ENCODE results near the gene CTNNBIP1.

Gene CTNNBIP1

GRCh38 chr1:9816199-9816598 is 93.9 kb downstream of the CTNNBIP1 start:
- Histone ChIP-seq H3K4me3 (ENCODE audit: low read depth, low read length) (no peak overlapping the region), H2AK5ac (ENCODE audit: low read length) (no peak overlapping the region), H4K8ac (ENCODE audit: low read depth, low read length) (no peak overlapping the region), H3K23ac (ENCODE audit: low read length) (no peak overlapping the region), H3K9ac (ENCODE audit: low read length) (no peak overlapping the region), H3K36me3 (ENCODE audit: control insufficient read depth in 1 of 2, insufficient read depth in 2 of 2, low read length in 2 of 2) (no peaks in the 10 kb centered on the region), H3K18ac (ENCODE audit: low read length) (no peak overlapping the region), H3K14ac (ENCODE audit: low read length) (no peak overlapping the region), H3K27ac (ENCODE audit: low read depth, low read length) (no peak overlapping the region), H3K79me2 (ENCODE audit: control insufficient read depth, insufficient read depth, low read length, poor library complexity) (peaks cover 2% of the 10 kb centered on the region), H2BK120ac (ENCODE audit: insufficient read depth, low read length, poor library complexity) (no peak overlapping the region), H2BK5ac (ENCODE audit: low read depth, low read length, poor library complexity) (no peak overlapping the region), H4K91ac (ENCODE audit: low read depth, low read length) (no peak overlapping the region), H3K79me1 (ENCODE audit: low read length) (no peaks in the 10 kb centered on the region), H3K27me3 (ENCODE audit: insufficient read depth, low read length) (no peaks in the 10 kb centered on the region), H3K4ac (ENCODE audit: low read depth, low read length) (no peak overlapping the region), H4K12ac (ENCODE audit: low read depth, low read length) (no peak overlapping the region), H3K4me2 (ENCODE audit: low read length) (no peak overlapping the region), H3K4me1 (ENCODE audit: control insufficient read depth in 1 of 2, insufficient read depth in 2 of 2, low read length in 2 of 2) (peaks cover 0 to 3% of the 10 kb centered on the region in 2 experiments), H3K9me3 (ENCODE audit: insufficient read depth, low read depth, low read length) (no peaks in the 10 kb centered on the region), H2AFZ (ENCODE audit: insufficient read depth, low read length, poor library complexity) (no peak overlapping the region), H2BK12ac (ENCODE audit: low read length) (no peak overlapping the region)
- DNase-seq, result no peak
- WGBS (ENCODE audit: extremely low coverage, insufficient coverage, insufficient read length), result no CpG with 5 or more reads among the region's 1 CpG

DNA sequence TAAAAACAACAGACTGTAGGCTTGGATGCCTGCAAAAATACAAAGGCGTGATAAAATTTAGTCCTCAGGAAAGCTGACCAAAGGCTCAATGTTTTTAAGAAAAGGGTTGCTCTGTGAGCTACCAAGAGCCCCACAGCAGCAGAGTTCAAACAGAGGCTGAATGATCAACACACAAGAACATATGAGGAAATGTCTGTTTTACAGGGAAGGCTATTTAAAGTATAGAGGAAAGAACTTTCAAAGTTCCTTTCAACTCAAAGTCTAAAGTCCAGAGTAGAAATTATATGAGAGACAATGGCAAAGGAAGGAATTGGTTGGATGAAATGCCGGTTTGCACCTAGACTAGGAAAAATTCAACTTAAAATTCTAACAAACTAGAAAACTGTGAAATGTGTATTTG is 94.9 kb downstream of the CTNNBIP1 start:
- Histone ChIP-seq H4K91ac (ENCODE audit: low read depth, low read length) (no peak overlapping the region), H3K4me1 (ENCODE audit: control insufficient read depth in 1 of 2, insufficient read depth in 2 of 2, low read length in 2 of 2) (peaks cover 0 to 3% of the 10 kb centered on the region in 2 experiments)
- no CpG with 5 or more reads among the region's 2 CpGs for WGBS (ENCODE audit: extremely low coverage, insufficient coverage, insufficient read length)

GRCh38 chr1:9814619-9815018 is 95.5 kb downstream of the CTNNBIP1 start:
- Histone ChIP-seq H3K27ac (ENCODE audit: low read depth, low read length) (no peak overlapping the region), H3K4me2 (ENCODE audit: low read length) (no peak overlapping the region), H3K4ac (ENCODE audit: low read depth, low read length) (no peak overlapping the region), H3K9me3 (ENCODE audit: insufficient read depth, low read depth, low read length) (no peaks in the 10 kb centered on the region), H3K27me3 (ENCODE audit: insufficient read depth, low read length) (no peaks in the 10 kb centered on the region), H3K36me3 (ENCODE audit: control insufficient read depth in 1 of 2, insufficient read depth in 2 of 2, low read length in 2 of 2) (no peaks in the 10 kb centered on the region), H3K14ac (ENCODE audit: low read length) (no peak overlapping the region), H2AFZ (ENCODE audit: insufficient read depth, low read length, poor library complexity) (no peak overlapping the region), H3K4me3 (ENCODE audit: low read depth, low read length) (no peak overlapping the region), H4K8ac (ENCODE audit: low read depth, low read length) (no peak overlapping the region), H3K9ac (ENCODE audit: low read length) (no peak overlapping the region), H3K23ac (ENCODE audit: low read length) (no peak overlapping the region), H4K12ac (ENCODE audit: low read depth, low read length) (no peak overlapping the region), H3K18ac (ENCODE audit: low read length) (no peak overlapping the region), H3K4me1 (ENCODE audit: control insufficient read depth in 1 of 2, insufficient read depth in 2 of 2, low read length in 2 of 2) (peaks cover 0 to 3% of the 10 kb centered on the region in 2 experiments), H2BK12ac (ENCODE audit: low read length) (no peak overlapping the region), H3K79me1 (ENCODE audit: low read length) (no peaks in the 10 kb centered on the region), H2BK120ac (ENCODE audit: insufficient read depth, low read length, poor library complexity) (no peak overlapping the region), H2AK5ac (ENCODE audit: low read length) (no peak overlapping the region), H3K79me2 (ENCODE audit: control insufficient read depth, insufficient read depth, low read length, poor library complexity) (no peaks in the 10 kb centered on the region), H4K91ac (ENCODE audit: low read depth, low read length) (no peak overlapping the region), H2BK5ac (ENCODE audit: low read depth, low read length, poor library complexity) (no peak overlapping the region)
- DNase-seq, result no peak
- no CpG with 5 or more reads among the region's 6 CpGs for WGBS (ENCODE audit: extremely low coverage, insufficient coverage, insufficient read length)

More for the DNA sequence above, 94.9 kb downstream of the CTNNBIP1 start:
- Histone ChIP-seq H2BK120ac (ENCODE audit: insufficient read depth, low read length, poor library complexity) (no peak overlapping the region), H3K9me3 (ENCODE audit: insufficient read depth, low read depth, low read length) (no peaks in the 10 kb centered on the region), H4K8ac (ENCODE audit: low read depth, low read length) (no peak overlapping the region), H3K4ac (ENCODE audit: low read depth, low read length) (no peak overlapping the region), H3K9ac (ENCODE audit: low read length) (no peak overlapping the region), H3K27ac (ENCODE audit: low read depth, low read length) (no peak overlapping the region), H2AK5ac (ENCODE audit: low read length) (no peak overlapping the region), H3K23ac (ENCODE audit: low read length) (no peak overlapping the region), H2AFZ (ENCODE audit: insufficient read depth, low read length, poor library complexity) (no peak overlapping the region), H4K12ac (ENCODE audit: low read depth, low read length) (no peak overlapping the region), H2BK12ac (ENCODE audit: low read length) (no peak overlapping the region), H3K36me3 (ENCODE audit: control insufficient read depth in 1 of 2, insufficient read depth in 2 of 2, low read length in 2 of 2) (no peaks in the 10 kb centered on the region), H3K79me2 (ENCODE audit: control insufficient read depth, insufficient read depth, low read length, poor library complexity) (peaks cover 2% of the 10 kb centered on the region), H3K79me1 (ENCODE audit: low read length) (no peaks in the 10 kb centered on the region), H3K4me2 (ENCODE audit: low read length) (no peak overlapping the region), H3K4me3 (ENCODE audit: low read depth, low read length) (no peak overlapping the region), H3K18ac (ENCODE audit: low read length) (no peak overlapping the region), H3K14ac (ENCODE audit: low read length) (no peak overlapping the region), H2BK5ac (ENCODE audit: low read depth, low read length, poor library complexity) (no peak overlapping the region), H3K27me3 (ENCODE audit: insufficient read depth, low read length) (no peaks in the 10 kb centered on the region)
- DNase-seq, result no peak

- no peak overlapping the region for H4K12ac ChIP-seq (ENCODE audit: low read depth, low read length)
- no peak overlapping the region for H2BK12ac ChIP-seq (ENCODE audit: low read length)
- no peak overlapping the region for H2AK5ac ChIP-seq (ENCODE audit: low read length)
- H3K23ac ChIP-seq (ENCODE audit: low read length), result no peak overlapping the region
- no peak for DNase-seq
- H2BK120ac ChIP-seq (ENCODE audit: insufficient read depth, low read length, poor library complexity), result no peak overlapping the region
- no peak overlapping the region for H2AFZ ChIP-seq (ENCODE audit: insufficient read depth, low read length, poor library complexity)
- peaks cover 2% of the 10 kb centered on the region for H3K79me2 ChIP-seq (ENCODE audit: control insufficient read depth, insufficient read depth, low read length, poor library complexity)
- no peaks in the 10 kb centered on the region for H3K79me1 ChIP-seq (ENCODE audit: low read length)
- H3K18ac ChIP-seq (ENCODE audit: low read length), result no peak overlapping the region
- H3K14ac ChIP-seq (ENCODE audit: low read length), result no peak overlapping the region
- no CpG with 5 or more reads among the region's 6 CpGs for WGBS (ENCODE audit: extremely low coverage, insufficient coverage, insufficient read length)
- no peaks in the 10 kb centered on the region for H3K9me3 ChIP-seq (ENCODE audit: insufficient read depth, low read depth, low read length)
- no peaks in the 10 kb centered on the region for H3K36me3 ChIP-seq (ENCODE audit: control insufficient read depth in 1 of 2, insufficient read depth in 2 of 2, low read length in 2 of 2)
- no peak overlapping the region for H4K91ac ChIP-seq (ENCODE audit: low read depth, low read length)
- H3K4ac ChIP-seq (ENCODE audit: low read depth, low read length), result no peak overlapping the region
- no peaks in the 10 kb centered on the region for H3K27me3 ChIP-seq (ENCODE audit: insufficient read depth, low read length)
- no peak overlapping the region for H3K9ac ChIP-seq (ENCODE audit: low read length)
- H2BK5ac ChIP-seq (ENCODE audit: low read depth, low read length, poor library complexity), result no peak overlapping the region
- H3K4me1 ChIP-seq (ENCODE audit: control insufficient read depth in 1 of 2, insufficient read depth in 2 of 2, low read length in 2 of 2), result peaks cover 3 to 5% of the 10 kb centered on the region in 2 experiments
- H3K4me2 ChIP-seq (ENCODE audit: low read length), result no peak overlapping the region
- no peak overlapping the region for H4K8ac ChIP-seq (ENCODE audit: low read depth, low read length)
- H3K4me3 ChIP-seq (ENCODE audit: low read depth, low read length), result no peak overlapping the region
- no peak overlapping the region for H3K27ac ChIP-seq (ENCODE audit: low read depth, low read length)
Observed at GRCh38 chr1:9811239-9811966, 98.7 kb downstream of the CTNNBIP1 start.
